Limb (tissue), 2 donors: ENCODE results near the gene SLC25A33.
"Not testable (repeated sequence)": the region's sequence is repeated elsewhere in the genome, so short reads cannot be mapped to it uniquely, and the experiment has no call there.

Experiments used
- DNase-seq, 2 donors: peaks; one replicate each; pipeline ENCODE4 v3.0.0-alpha.2; 2016; ENCODE audit errors: extremely low spot score in 2 of 2

Gene SLC25A33

DNA sequence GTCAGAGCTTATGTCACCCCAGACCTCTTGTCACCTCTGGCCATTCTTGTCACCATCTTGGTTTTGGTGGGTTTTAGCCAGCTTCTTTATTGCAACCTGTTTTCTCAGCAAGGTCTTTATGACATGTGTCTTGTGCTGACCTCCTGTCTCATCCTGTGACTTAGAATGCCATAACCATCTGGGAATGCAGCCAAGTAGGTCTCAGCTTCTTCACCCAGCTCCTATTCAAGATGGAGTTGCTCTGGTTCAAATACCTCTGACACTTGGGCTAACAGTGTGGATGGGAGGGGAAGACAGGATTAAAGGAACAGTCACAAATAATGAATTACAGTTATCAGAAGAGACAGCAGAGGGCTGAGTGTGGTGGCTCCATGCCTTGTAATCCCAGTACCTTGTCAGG, 81.8 kb downstream of the SLC25A33 start:
- DNase-seq: no peak

- no peak for DNase-seq
These were observed 84.8 kb downstream of the SLC25A33 start for GRCh38 chr1:9624081-9624480.

DNA sequence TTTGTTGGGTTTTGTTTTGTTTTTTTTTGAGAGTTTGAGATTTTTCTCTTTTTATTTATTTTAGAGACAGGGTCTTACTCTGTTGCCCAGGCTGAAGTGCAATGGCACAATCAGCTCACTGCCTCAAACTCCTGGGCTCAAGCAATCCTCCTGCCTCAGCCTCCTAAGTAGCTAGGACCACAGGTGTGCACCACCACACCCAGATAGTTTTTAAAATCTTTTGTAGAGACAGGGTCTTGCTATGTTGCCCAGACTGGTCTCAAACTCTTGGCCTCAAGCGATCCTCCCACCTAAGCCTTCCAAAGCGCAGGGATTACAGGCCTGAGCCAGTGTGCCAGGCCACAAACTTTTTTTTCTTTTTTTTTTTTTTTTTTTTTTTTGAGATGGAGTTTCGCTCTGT, 85.8 kb downstream of the SLC25A33 start:
- not testable (repeated sequence) for DNase-seq

GRCh38 chr1:9626201-9626608, 86.9 kb downstream of the SLC25A33 start:
- no peak for DNase-seq

GRCh38 chr1:9628541-9629444, 89.5 kb downstream of the SLC25A33 start:
- no peak for DNase-seq

DNA sequence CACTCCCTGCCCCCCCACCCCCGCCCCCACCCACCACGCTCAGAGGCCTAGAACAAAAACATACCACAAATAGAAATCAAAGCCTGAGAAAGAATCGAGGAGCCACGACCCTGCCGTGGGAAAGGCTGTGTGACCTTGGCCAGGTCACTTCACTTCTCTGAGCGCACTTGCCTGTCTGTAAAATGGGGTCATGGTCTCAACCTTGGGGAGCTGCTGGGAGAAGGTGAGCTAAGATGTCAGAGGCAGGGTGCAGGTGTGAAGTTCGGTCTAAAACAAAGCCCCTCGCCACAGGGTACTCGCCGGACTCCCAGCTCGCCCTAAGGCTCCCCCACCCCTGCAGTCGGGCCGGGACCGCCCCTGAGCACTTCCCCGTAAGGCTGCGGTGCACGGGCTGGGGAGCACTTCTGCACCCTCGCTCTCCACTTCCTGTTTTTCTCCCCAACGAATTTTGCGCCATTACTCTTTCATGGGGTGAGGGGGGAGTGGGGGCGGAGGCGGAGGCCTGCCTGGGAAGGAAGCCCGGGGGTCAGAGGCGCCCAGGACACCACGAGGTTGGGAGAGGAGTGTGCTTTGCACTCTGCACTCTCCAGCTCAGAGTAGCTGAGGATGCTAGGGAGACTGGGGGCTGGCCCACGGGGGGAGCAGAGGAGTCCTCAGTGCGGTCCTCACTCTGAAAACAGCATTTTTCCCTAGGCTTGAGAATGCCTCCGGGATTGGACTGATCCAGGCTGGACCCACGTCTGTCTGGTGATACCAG, 90.4 kb downstream of the SLC25A33 start:
- no peak for DNase-seq

- no peak for DNase-seq
These were observed 91.3 kb downstream of the SLC25A33 start for GRCh38 chr1:9630331-9631111.

DNA sequence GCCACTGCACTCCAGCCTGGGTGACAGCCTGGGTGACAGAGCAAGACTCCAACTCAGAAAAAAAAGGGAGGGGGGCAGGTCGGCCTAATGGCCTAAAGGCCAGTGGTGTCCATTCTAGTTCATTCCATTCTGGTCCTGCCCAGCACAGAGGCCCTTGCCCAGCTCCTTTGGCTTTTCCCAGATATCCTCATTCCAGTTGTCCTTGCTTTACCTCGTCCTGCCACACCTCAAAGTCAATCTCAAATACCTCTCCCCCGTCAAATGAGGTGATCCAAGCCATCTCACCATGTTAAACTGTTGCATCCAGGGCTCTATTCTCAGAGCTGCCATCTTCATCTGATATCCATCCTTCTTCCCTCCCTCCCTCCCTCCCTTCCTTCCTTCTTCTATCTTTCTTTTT, 92.3 kb downstream of the SLC25A33 start:
- no peak for DNase-seq

DNA sequence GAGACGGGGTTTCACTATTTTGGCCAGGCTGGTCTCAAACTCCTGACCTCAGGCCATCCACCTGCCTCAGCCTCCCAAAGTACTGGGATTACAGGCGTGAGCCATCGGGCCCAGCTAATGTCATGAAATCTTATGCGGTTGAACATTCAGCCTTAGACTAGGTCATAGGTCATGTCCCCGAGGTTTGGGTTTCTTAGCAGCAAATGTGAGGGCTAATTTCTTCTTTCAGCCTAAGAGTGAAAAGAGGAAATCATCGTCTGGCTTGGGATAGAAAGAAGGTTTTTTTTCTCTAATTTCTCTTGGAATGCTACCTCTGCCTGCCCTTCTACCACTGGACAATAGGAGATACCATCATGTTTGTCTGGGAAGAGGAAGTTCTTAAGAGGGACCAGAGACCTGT, 94.2 kb downstream of the SLC25A33 start:
- DNase-seq: no peak

DNA sequence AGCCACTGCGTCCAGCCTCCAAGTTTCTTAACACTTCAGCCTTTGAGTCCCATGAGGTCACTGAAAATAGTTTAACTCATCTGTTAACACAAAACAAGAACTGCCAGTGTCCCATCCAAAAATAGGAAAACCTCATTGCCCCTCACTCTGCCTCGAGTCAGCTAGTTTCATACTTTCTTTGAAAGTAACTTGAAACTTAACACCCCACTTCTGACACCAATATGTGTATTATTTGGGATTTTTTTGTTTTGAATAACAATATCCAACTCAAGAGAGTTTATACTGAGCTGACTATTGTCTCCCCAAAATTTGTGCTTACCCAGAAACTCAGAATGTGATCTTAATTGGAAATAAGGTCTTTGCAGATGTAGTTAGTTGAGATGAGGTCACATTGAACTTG, 95.3 kb downstream of the SLC25A33 start:
- no peak for DNase-seq
